Peyer's patch (tissue), 4 donors: ENCODE results near the gene ESR2.

Experiments used
- CTCF ChIP-seq, 6 experiments: fragments of 450-650 bp in 4 of 6; fragments of 200-600 bp in 2 of 6; sonication (generic) in 1 of 6; IDR thresholded peaks; one replicate each; pipeline ENCODE4 v1.5.1; 2017 to 2019; ENCODE audit warnings: antibody characterized with exemption in 6 of 6, mild to moderate bottlenecking in 3 of 6, moderate library complexity in 1 of 6
- POLR2A ChIP-seq, 2 donors: fragments of 450-650 bp; IDR thresholded peaks; one replicate each; pipeline ENCODE4 v1.5.1; 2017; ENCODE audit warnings: antibody characterized with exemption in 2 of 2, mild to moderate bottlenecking in 2 of 2, moderate library complexity in 2 of 2

DNA sequence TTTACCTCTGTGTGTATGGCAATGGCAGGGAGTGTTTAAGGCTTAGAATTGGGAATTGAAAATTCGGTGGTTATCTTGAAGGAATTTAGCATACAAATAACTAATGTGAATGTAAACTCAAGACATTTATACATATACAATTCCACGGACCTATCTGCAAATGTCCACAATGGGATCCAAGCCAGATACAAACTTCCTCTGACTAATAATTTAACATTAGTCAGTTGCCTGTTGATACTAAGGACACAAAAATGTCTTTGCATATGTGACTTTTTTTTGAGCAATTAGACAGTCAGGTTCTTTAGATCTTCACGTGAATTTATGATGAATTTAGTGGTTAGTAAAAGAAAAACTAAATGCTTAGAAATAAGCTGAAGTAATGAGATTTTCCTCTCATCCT lies 40.5 kb downstream of the ESR2 start:
- TF ChIP-seq POLR2A (IDR thresholded peaks at IDR 0.05) (no peak), CTCF (IDR thresholded peaks at IDR 0.05) (no peak)
